SK-N-SH (cell line): Measurements from ENCODE around the gene DDX1. TPM values are rescaled to one million over a fixed set of nuclear protein-coding genes. Genes with fewer than 3 reads are reported as not detected.

Experiments
- CTCF ChIA-PET: fragments of 300-600, 350-600 bp; formaldehyde crosslinking; extraction: SDS; loops from one replicate; lab custom pipeline; 2021; lab: Yijun Ruan, JAX
- POLR2A ChIA-PET: fragments of 350-600 bp; sonication (Branson Sonifier 250); formaldehyde crosslinking; extraction: SDS; loops from one replicate; lab custom pipeline; 2020; ENCODE audit warnings: antibody characterized with exemption, inconsistent platforms; lab: Yijun Ruan, JAX
- DNase-seq: peaks from one replicate; pipeline ENCODE4 v3.0.0; 2012
- H2AFZ ChIP-seq: fragments of 200-600 bp; sonication (generic); 2 replicates; pipeline ENCODE4 v1.8.1; 2016; ENCODE audit warnings: antibody characterized with exemption, mild to moderate bottlenecking, low read depth
- H3F3A ChIP-seq: fragments of 200-600 bp; sonication (generic); replicated peaks from 2 replicates; pipeline ENCODE3; 2016; ENCODE audit warnings: antibody characterized with exemption, mild to moderate bottlenecking; ENCODE audit not compliant: insufficient read depth
- H3K27ac ChIP-seq, 2 experiments: fragments of 200-500 bp in 1 of 2; fragments of 200-600 bp in 1 of 2; sonication (Bioruptor generic) in 1 of 2; sonication (generic), shearing (Covaris generic) in 1 of 2; 2 replicates each; pipeline versions ENCODE4 v1.5.1 to v1.6.1; 2014 to 2016; ENCODE audit warnings: low read depth in 2 of 2, inconsistent platforms in 1 of 2, low read length in 1 of 2, mild to moderate bottlenecking in 1 of 2, mixed read lengths in 1 of 2
- H3K27me3 ChIP-seq: fragments of 200-600 bp; sonication (generic), shearing (Covaris generic); 2 replicates; pipeline ENCODE4 v1.6.1; 2016; ENCODE audit warnings: mixed run types; ENCODE audit not compliant: insufficient read depth
- H3K36me3 ChIP-seq, 2 experiments: fragments of 200-500 bp in 1 of 2; fragments of 200-600 bp in 1 of 2; sonication (Bioruptor generic) in 1 of 2; sonication (generic) in 1 of 2; replicated peaks in 1 of 2; 2 replicates each; pipeline versions ENCODE3 to v1.5.1; 2014 to 2016; ENCODE audit warnings: low read length in 1 of 2, mild to moderate bottlenecking in 1 of 2; ENCODE audit not compliant: insufficient read depth in 2 of 2, control insufficient read depth in 1 of 2
- H3K4me1 ChIP-seq, 2 experiments: fragments of 200-500 bp in 1 of 2; fragments of 200-600 bp in 1 of 2; sonication (Bioruptor generic) in 1 of 2; sonication (generic), shearing (Covaris generic) in 1 of 2; 2 replicates each; pipeline versions ENCODE4 v1.5.1 to v1.6.1; 2014 to 2016; ENCODE audit warnings: low read depth in 1 of 2, low read length in 1 of 2, mixed run types in 1 of 2; ENCODE audit not compliant: insufficient read depth in 2 of 2, control insufficient read depth in 1 of 2
- H3K4me2 ChIP-seq: fragments of 200-600 bp; sonication (generic), shearing (Covaris generic); 2 replicates; pipeline ENCODE4 v1.6.1; 2017; ENCODE audit warnings: mixed run types
- H3K4me3 ChIP-seq, 2 experiments: fragments of 200-500 bp in 1 of 2; fragments of 200-600 bp in 1 of 2; sonication (Bioruptor generic) in 1 of 2; sonication (generic), shearing (Covaris generic) in 1 of 2; 2 replicates each; pipeline versions ENCODE4 v1.5.1 to v1.8.1; 2014 to 2016; ENCODE audit warnings: low read depth in 2 of 2, inconsistent platforms in 1 of 2, low read length in 1 of 2, mild to moderate bottlenecking in 1 of 2, mixed read lengths in 1 of 2, moderate library complexity in 1 of 2
- H3K79me2 ChIP-seq: fragments of 200-600 bp; sonication (generic); 2 replicates; pipeline ENCODE4 v1.8.1; 2017; ENCODE audit warnings: mild to moderate bottlenecking; ENCODE audit not compliant: insufficient read depth
- H3K9ac ChIP-seq: fragments of 200-600 bp; sonication (generic); 2 replicates; pipeline ENCODE4 v1.6.1; 2017; ENCODE audit warnings: mixed run types
- H3K9me2 ChIP-seq: fragments of 200-600 bp; sonication (generic); 2 replicates; pipeline ENCODE4 v1.6.1; 2017; ENCODE audit warnings: mixed run types
- H3K9me3 ChIP-seq: fragments of 200-600 bp; sonication (generic); 2 replicates; pipeline ENCODE4 v1.6.1; 2017; ENCODE audit warnings: mixed run types, mild to moderate bottlenecking, moderate library complexity
- H4K20me1 ChIP-seq: fragments of 200-600 bp; sonication (generic); 2 replicates; pipeline ENCODE4 v1.6.1; 2017; ENCODE audit warnings: mild to moderate bottlenecking, mixed run types; ENCODE audit not compliant: insufficient read depth
- FOSL2 ChIP-seq: IDR thresholded peaks from 2 replicates; pipeline ENCODE4 v1.4.0; 2012; ENCODE audit warnings: low read depth, mild to moderate bottlenecking, moderate library complexity, borderline replicate concordance
- FOXJ3 ChIP-seq: sonication (generic); formaldehyde crosslinking; IDR thresholded peaks from 2 replicates; pipeline ENCODE4 v1.5.1; 2020; ENCODE audit warnings: mild to moderate bottlenecking, missing genetic modification reagents
- FOXM1 ChIP-seq: IDR thresholded peaks from 2 replicates; pipeline ENCODE4 v1.4.0; 2012; ENCODE audit warnings: low read depth, mild to moderate bottlenecking
- GABPA ChIP-seq: IDR thresholded peaks from 2 replicates; pipeline ENCODE4 v1.4.0; 2012; ENCODE audit warnings: low read depth, mild to moderate bottlenecking
- GATA2 ChIP-seq: sonication (generic); formaldehyde crosslinking; IDR thresholded peaks from 2 replicates; pipeline ENCODE4 v1.5.0; 2020; ENCODE audit warnings: mild to moderate bottlenecking, missing genetic modification reagents
- IRF3 ChIP-seq: fragments of 150-350 bp; IDR thresholded peaks from 2 replicates; pipeline ENCODE4 v1.6.1; 2016; ENCODE audit warnings: mild to moderate bottlenecking, low read depth, low read length
- MXI1 ChIP-seq: IDR thresholded peaks from 2 replicates; pipeline ENCODE4 v1.6.1; 2012; ENCODE audit warnings: mild to moderate bottlenecking, low read depth, low read length, improper control_type of control experiment
- NFIC ChIP-seq: IDR thresholded peaks from 2 replicates; pipeline ENCODE4 v1.4.0; 2012; ENCODE audit warnings: borderline replicate concordance
- NRF1 ChIP-seq: IDR thresholded peaks from 2 replicates; pipeline ENCODE4 v1.6.1; 2012; ENCODE audit warnings: low read depth, mild to moderate bottlenecking, low read length
- PBX3 ChIP-seq: IDR thresholded peaks from 2 replicates; pipeline ENCODE4; 2012
- RAD21 ChIP-seq: IDR thresholded peaks from 2 replicates; pipeline ENCODE4 v1.6.1; 2012; ENCODE audit warnings: mild to moderate bottlenecking, low read length
- RFX5 ChIP-seq: IDR thresholded peaks from 2 replicates; pipeline ENCODE4 v1.6.1; 2012; ENCODE audit warnings: mild to moderate bottlenecking, improper control_type of control experiment, low read length
- TAF1 ChIP-seq: IDR thresholded peaks from 2 replicates; pipeline ENCODE4 v1.6.1; 2012; ENCODE audit warnings: low read depth, mild to moderate bottlenecking, low read length, moderate library complexity, borderline replicate concordance
- USF1 ChIP-seq: IDR thresholded peaks from 2 replicates; pipeline ENCODE4 v1.4.0; 2012; ENCODE audit warnings: low read depth, borderline replicate concordance
- YY1 ChIP-seq: IDR thresholded peaks from 2 replicates; pipeline ENCODE4 v1.4.0; 2012; ENCODE audit warnings: low read depth, mild to moderate bottlenecking
- WGBS: methylation state at CpG from one replicate; pipeline ENCODE4 v1.1.6; 2017; ENCODE audit warnings: low lambda C conversion rate; 5-methylcytosine and 5-hydroxymethylcytosine counted together
- polyA plus RNA-seq, 3 experiments: library from polyadenylated mRNA; depleted of rRNA; stranded (reverse); fragments of >200 nt; gene quantifications; 2 replicates each; pipeline ENCODE4 v1.2.3, GENCODE V29; 2012

The DDX1 gene
- polyA plus RNA-seq, 1 of the 3 experiments (the other 2 are of a cell fraction), result 54.5 TPM

GRCh38 chr2:15560140-15560987 lies 31.3 kb upstream of the DDX1 start:
- peak; percentile 68 for DNase-seq

More at GRCh38 chr2:15560140-15560987, 31.3 kb upstream of the DDX1 start:
- Histone ChIP-seq H3K4me1 (peaks cover 5 to 15% of the 10 kb centered on the region in 2 experiments; a peak in 2 of 4 replicates), H3K9me3 (no peaks in the 10 kb centered on the region), H3K9ac (peak overlapping the region; percentile 75), H3K9me2 (no peaks in the 10 kb centered on the region), H3K4me3 (peak overlapping the region; percentile 87 to 98), H3K4me2 (peak overlapping the region; percentile 92), H3K27ac (peak overlapping the region; percentile 62 to 86; a peak in 3 of 4 replicates), H3K79me2 (peaks cover 56% of the 10 kb centered on the region), H3F3A (peaks cover 8% of the 10 kb centered on the region), H4K20me1 (peaks cover 9% of the 10 kb centered on the region; the same call in 1 of the 2 replicates), H3K36me3 (peaks cover 9% of the 10 kb centered on the region in 2 experiments), H3K27me3 (no peaks in the 10 kb centered on the region), H2AFZ (peak overlapping the region; percentile 100)
- ChIA-PET POLR2A (interaction anchor here (1.1 to 1.4 kb wide), 2 partner anchors 13 to 177 kb away, joined by 3 read pairs; no protein-coding TSS in a partner anchor), CTCF (interaction anchor here (0.7 to 4.8 kb wide), 6 partner anchors 12 to 123 kb away, joined by 3 to 36 read pairs (median 12); no protein-coding TSS in a partner anchor)
- WGBS, result 1% methylated on average over 27 of the region's 32 CpGs
- TF ChIP-seq NRF1 (no peak; the same call in 1 of the 2 replicates), RAD21 (0 out of 2 replicates have a peak, but pooled peaks have one; percentile 2), GATA2 (CRISPR knock-in tag) (no peak), NFIC (no peak), RFX5 (no peak), TAF1 (no peak), FOXJ3 (CRISPR knock-in tag) (no peak), MXI1 (peak; percentile 11; the same call in 1 of the 2 replicates), YY1 (no peak), PBX3 (no peak), IRF3 (no peak), GABPA (no peak), FOSL2 (no peak), FOXM1 (no peak), USF1 (no peak)
